ENCODE data around the gene SLC39A11.

- no peak for TF ChIP-seq BHLHE40 (IDR thresholded peaks at IDR 0.05; ENCODE audit: borderline replicate concordance)
- TF ChIP-seq, protein P1, sequence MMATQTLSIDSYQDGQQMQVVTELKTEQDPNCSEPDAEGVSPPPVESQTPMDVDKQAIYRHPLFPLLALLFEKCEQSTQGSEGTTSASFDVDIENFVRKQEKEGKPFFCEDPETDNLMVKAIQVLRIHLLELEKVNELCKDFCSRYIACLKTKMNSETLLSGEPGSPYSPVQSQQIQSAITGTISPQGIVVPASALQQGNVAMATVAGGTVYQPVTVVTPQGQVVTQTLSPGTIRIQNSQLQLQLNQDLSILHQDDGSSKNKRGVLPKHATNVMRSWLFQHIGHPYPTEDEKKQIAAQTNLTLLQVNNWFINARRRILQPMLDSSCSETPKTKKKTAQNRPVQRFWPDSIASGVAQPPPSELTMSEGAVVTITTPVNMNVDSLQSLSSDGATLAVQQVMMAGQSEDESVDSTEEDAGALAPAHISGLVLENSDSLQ (IDR thresholded peaks at IDR 0.05), result no peak
- no peak for TF ChIP-seq ZNF384 (IDR thresholded peaks at IDR 0.05)
- TF ChIP-seq FOXA1 (IDR thresholded peaks at IDR 0.05), result no peak
- no peak for TF ChIP-seq CTBP1 (IDR thresholded peaks at IDR 0.05; ENCODE audit: borderline replicate concordance)
- TF ChIP-seq SUZ12 (IDR thresholded peaks at IDR 0.05), result no peak
- no peak for TF ChIP-seq SP1 (IDR thresholded peaks at IDR 0.05)
- no peak for TF ChIP-seq TARDBP (IDR thresholded peaks at IDR 0.05)
Observed at GRCh38 chr17:72732893-72733618, 359.4 kb downstream of the SLC39A11 start.
